ENCODE measurements around the gene NOTCH4.

The NOTCH4 gene

GRCh38 chr6:32173051-32173727, 50.7 kb downstream of the NOTCH4 start:
- Mint-ChIP-seq H3K4me1 (ENCODE audit: low read depth) (peaks cover 51% of the 10 kb centered on the region), H3K27ac (peak overlapping the region; percentile 83), H3K27me3 (no peaks in the 10 kb centered on the region), H3K36me3 (peaks cover 3% of the 10 kb centered on the region), H3K4me3 (peak overlapping the region; percentile 91), H3K9me3 (ENCODE audit: low read depth) (no peaks in the 10 kb centered on the region)

- Mint-ChIP-seq H3K27me3 (no peaks in the 10 kb centered on the region), H3K4me1 (ENCODE audit: low read depth) (peaks cover 36% of the 10 kb centered on the region), H3K27ac (no peak overlapping the region), H3K36me3 (peaks cover 5% of the 10 kb centered on the region), H3K4me3 (no peak overlapping the region), H3K9me3 (ENCODE audit: low read depth) (no peaks in the 10 kb centered on the region)
Measured at GRCh38 chr6:32171234-32171633, 52.6 kb downstream of the NOTCH4 start.

- Mint-ChIP-seq H3K4me3 (no peak overlapping the region), H3K27me3 (no peaks in the 10 kb centered on the region), H3K4me1 (ENCODE audit: low read depth) (peaks cover 32% of the 10 kb centered on the region), H3K27ac (no peak overlapping the region), H3K36me3 (peaks cover 5% of the 10 kb centered on the region), H3K9me3 (ENCODE audit: low read depth) (no peaks in the 10 kb centered on the region)
Measured at GRCh38 chr6:32170294-32170693, 53.6 kb downstream of the NOTCH4 start.

- Mint-ChIP-seq H3K4me1 (ENCODE audit: low read depth) (peaks cover 20% of the 10 kb centered on the region), H3K9me3 (ENCODE audit: low read depth) (no peaks in the 10 kb centered on the region), H3K27me3 (no peaks in the 10 kb centered on the region), H3K36me3 (peaks cover 8% of the 10 kb centered on the region), H3K4me3 (no peak overlapping the region), H3K27ac (no peak overlapping the region)
Measured at GRCh38 chr6:32168807-32169591, 54.9 kb downstream of the NOTCH4 start.

- H3K4me3 Mint-ChIP-seq, result no peak overlapping the region
- H3K27ac Mint-ChIP-seq, result no peak overlapping the region
- no peaks in the 10 kb centered on the region for H3K9me3 Mint-ChIP-seq (ENCODE audit: low read depth)
- no peaks in the 10 kb centered on the region for H3K27me3 Mint-ChIP-seq
- H3K36me3 Mint-ChIP-seq, result peaks cover 8% of the 10 kb centered on the region
- H3K4me1 Mint-ChIP-seq (ENCODE audit: low read depth), result peaks cover 13% of the 10 kb centered on the region
Measured at GRCh38 chr6:32168350-32168749, 55.5 kb downstream of the NOTCH4 start.

- Mint-ChIP-seq H3K36me3 (peaks cover 8% of the 10 kb centered on the region), H3K4me1 (ENCODE audit: low read depth) (peaks cover 8% of the 10 kb centered on the region)
Measured at GRCh38 chr6:32167761-32168262, 56.1 kb downstream of the NOTCH4 start.

GRCh38 chr6:32167154-32167760, 56.6 kb downstream of the NOTCH4 start:
- H3K9me3 Mint-ChIP-seq (ENCODE audit: low read depth), result no peaks in the 10 kb centered on the region
- H3K4me1 Mint-ChIP-seq (ENCODE audit: low read depth), result peaks cover 3% of the 10 kb centered on the region
- no peak overlapping the region for H3K4me3 Mint-ChIP-seq
- peaks cover 8% of the 10 kb centered on the region for H3K36me3 Mint-ChIP-seq
- no peak overlapping the region for H3K27ac Mint-ChIP-seq
- H3K27me3 Mint-ChIP-seq, result no peaks in the 10 kb centered on the region

More at GRCh38 chr6:32167761-32168262, 56.1 kb downstream of the NOTCH4 start:
- Mint-ChIP-seq H3K4me3 (no peak overlapping the region), H3K9me3 (ENCODE audit: low read depth) (no peaks in the 10 kb centered on the region), H3K27me3 (no peaks in the 10 kb centered on the region), H3K27ac (no peak overlapping the region)

- H3K4me1 Mint-ChIP-seq (ENCODE audit: low read depth), result peaks cover 3% of the 10 kb centered on the region
- H3K4me3 Mint-ChIP-seq, result no peak overlapping the region
- H3K36me3 Mint-ChIP-seq, result peaks cover 8% of the 10 kb centered on the region
- no peaks in the 10 kb centered on the region for H3K27me3 Mint-ChIP-seq
- H3K27ac Mint-ChIP-seq, result no peak overlapping the region
- H3K9me3 Mint-ChIP-seq (ENCODE audit: low read depth), result no peaks in the 10 kb centered on the region
Measured at GRCh38 chr6:32166411-32167061, 57.3 kb downstream of the NOTCH4 start.

GRCh38 chr6:32164295-32164694, 59.6 kb downstream of the NOTCH4 start, which contains the start of gene EGFL8:
Gene EGFL8, plus strand, starts transcription at chr6:32164595. Its CDS starts 1,571 bp downstream, at chr6:32166166.
- Mint-ChIP-seq H3K9me3 (ENCODE audit: low read depth) (no peaks in the 10 kb centered on the region), H3K4me1 (ENCODE audit: low read depth) (no peaks in the 10 kb centered on the region), H3K27ac (no peak within 1 kb of the TSS), H3K27me3 (no peaks in the 10 kb centered on the region), H3K36me3 (peaks cover 5% of the 10 kb centered on the region), H3K4me3 (no peak within 1 kb of the TSS)

GRCh38 chr6:32163559-32164258, 60.2 kb downstream of the NOTCH4 start:
- Mint-ChIP-seq H3K27me3 (no peaks in the 10 kb centered on the region), H3K4me1 (ENCODE audit: low read depth) (no peaks in the 10 kb centered on the region), H3K9me3 (ENCODE audit: low read depth) (no peaks in the 10 kb centered on the region), H3K4me3 (no peak overlapping the region), H3K27ac (no peak overlapping the region), H3K36me3 (peaks cover 5% of the 10 kb centered on the region)

GRCh38 chr6:32158052-32158451, 65.8 kb downstream of the NOTCH4 start:
- Mint-ChIP-seq H3K36me3 (peaks cover 12% of the 10 kb centered on the region), H3K4me3 (no peak overlapping the region), H3K4me1 (ENCODE audit: low read depth) (peaks cover 28% of the 10 kb centered on the region), H3K9me3 (ENCODE audit: low read depth) (no peaks in the 10 kb centered on the region), H3K27me3 (no peaks in the 10 kb centered on the region), H3K27ac (no peak overlapping the region)

- H3K9me3 Mint-ChIP-seq (ENCODE audit: low read depth), result no peaks in the 10 kb centered on the region
- no peak overlapping the region for H3K27ac Mint-ChIP-seq
- peaks cover 12% of the 10 kb centered on the region for H3K36me3 Mint-ChIP-seq
- no peak overlapping the region for H3K4me3 Mint-ChIP-seq
- H3K4me1 Mint-ChIP-seq (ENCODE audit: low read depth), result peaks cover 38% of the 10 kb centered on the region
- H3K27me3 Mint-ChIP-seq, result no peaks in the 10 kb centered on the region
Measured at GRCh38 chr6:32156891-32157290, 67.0 kb downstream of the NOTCH4 start.

GRCh38 chr6:32154514-32155161, 69.2 kb downstream of the NOTCH4 start:
- no peaks in the 10 kb centered on the region for H3K9me3 Mint-ChIP-seq (ENCODE audit: low read depth)
- H3K27ac Mint-ChIP-seq, result peak overlapping the region; percentile 96
- peak overlapping the region; percentile 99 for H3K4me3 Mint-ChIP-seq
- H3K4me1 Mint-ChIP-seq (ENCODE audit: low read depth), result peaks cover 53% of the 10 kb centered on the region
- H3K36me3 Mint-ChIP-seq, result peaks cover 12% of the 10 kb centered on the region
- H3K27me3 Mint-ChIP-seq, result no peaks in the 10 kb centered on the region
